GM12878 (cell line): ENCODE results near the gene CAMTA1. TPM values are rescaled to one million over a fixed set of nuclear protein-coding genes. Genes with fewer than 3 reads are reported as not detected.

Experiments
- ATAC-seq: fragments of 200-7000 bp; cut with Tn5 transposase; 3 replicates; pipeline ENCODE4 v1.9.1; 2020; ENCODE audit warnings: mild to moderate bottlenecking, moderate library complexity
- BruUV-seq: library from RNA; stranded (reverse); fragments of 400-500 nt; replicated peaks from 2 replicates; lab custom pipeline; 2021; lab: Mats Ljungman, UMichigan
- CTCF ChIA-PET: fragments of 300-600 bp; sonication (Branson Sonifier 250); formaldehyde crosslinking; extraction: SDS; loops from one replicate; lab custom pipeline; 2021; ENCODE audit warnings: inconsistent platforms; lab: Yijun Ruan, JAX
- POLR2A ChIA-PET: fragments of 350-600 bp; formaldehyde crosslinking; extraction: SDS; loops from one replicate; lab custom pipeline; 2021; ENCODE audit warnings: inconsistent platforms; lab: Charles Lee
- RAD21 ChIA-PET: fragments of 300-600 bp; sonication (Branson Sonifier 250); formaldehyde crosslinking; loops from one replicate; lab custom pipeline; 2023; ENCODE audit warnings: antibody characterized with exemption; ENCODE audit not compliant: unreplicated experiment; lab: Charles Lee
- SMC1A ChIA-PET: fragments of 300-600 bp; sonication (Branson Sonifier 250); formaldehyde crosslinking; loops from one replicate; lab custom pipeline; 2023; ENCODE audit not compliant: unreplicated experiment, uncharacterized antibody; lab: Charles Lee
- DNase-seq: peaks from one replicate; pipeline ENCODE4 v3.0.0-alpha.2; 2011; ENCODE audit warnings: low read depth, low spot score
- FAIRE-seq: peaks from 3 replicates; lab custom pipeline; 2011; peaks lifted over from hg19 to GRCh38; lab: Jason Lieb, UNC
- H2AFZ ChIP-seq: 2 replicates; pipeline ENCODE4 v1.6.0; 2011; ENCODE audit warnings: low read depth, low read length, control low read depth; ENCODE audit not compliant: control insufficient read depth
- H3K27ac ChIP-seq: 2 replicates; pipeline ENCODE4 v1.5.1; 2011; ENCODE audit warnings: control low read depth; ENCODE audit not compliant: control insufficient read depth, insufficient read depth
- H3K27me3 ChIP-seq, 2 experiments: replicated peaks in 1 of 2; 2 replicates each; pipeline versions ENCODE4 v1.6.0 to v1.6.1; 2011; ENCODE audit warnings: low read length in 1 of 2; ENCODE audit not compliant: control insufficient read depth in 2 of 2, insufficient read depth in 2 of 2
- H3K36me3 ChIP-seq, 2 experiments: 2 replicates each; pipeline ENCODE4 v1.5.1; 2011; ENCODE audit warnings: low read length in 1 of 2; ENCODE audit not compliant: control insufficient read depth in 2 of 2, insufficient read depth in 2 of 2
- H3K4me1 ChIP-seq: 2 replicates; pipeline ENCODE4 v1.6.1; 2011; ENCODE audit warnings: mild to moderate bottlenecking, low read length, moderate library complexity, mixed read lengths; ENCODE audit not compliant: control insufficient read depth, insufficient read depth
- H3K4me2 ChIP-seq: 2 replicates; pipeline ENCODE4 v1.6.0; 2011; ENCODE audit warnings: control low read depth; ENCODE audit not compliant: control insufficient read depth, insufficient read depth
- H3K4me3 ChIP-seq: fragments of 200-600 bp; sonication (generic); 2 replicates; pipeline ENCODE4 v1.5.1; 2016
- H3K79me2 ChIP-seq: 2 replicates; pipeline ENCODE4 v1.6.0; 2011; ENCODE audit warnings: low read length; ENCODE audit not compliant: control insufficient read depth, insufficient read depth
- H3K9ac ChIP-seq: 2 replicates; pipeline ENCODE4 v1.8.0; 2011; ENCODE audit warnings: low read length, control low read depth, mixed read lengths; ENCODE audit not compliant: control insufficient read depth, insufficient read depth
- H3K9me3 ChIP-seq: replicated peaks from 3 replicates; pipeline ENCODE4 v1.5.1; 2011; ENCODE audit warnings: mild to moderate bottlenecking, low read length; ENCODE audit not compliant: control insufficient read depth, insufficient read depth
- H4K20me1 ChIP-seq: 2 replicates; pipeline ENCODE4 v1.6.0; 2011; ENCODE audit not compliant: control insufficient read depth, insufficient read depth
- CTCF ChIP-seq, 3 experiments: IDR thresholded peaks in 2 of 3; conservative IDR thresholded peaks in 1 of 3; 2 replicates each; pipeline ENCODE4 v1.5.1; 2011; ENCODE audit warnings: low read depth in 3 of 3, low read length in 3 of 3, mild to moderate bottlenecking in 3 of 3, control low read depth in 2 of 3, moderate library complexity in 2 of 3, inconsistent platforms in 1 of 3, mixed read lengths in 1 of 3; ENCODE audit not compliant: control insufficient read depth in 2 of 3, insufficient read depth in 1 of 3; ENCODE audit errors: extremely low read depth in 1 of 3
- FOXK2 ChIP-seq: fragments of 450-650 bp; IDR thresholded peaks from 2 replicates; pipeline ENCODE4 v1.6.1; 2017; ENCODE audit warnings: mild to moderate bottlenecking, moderate library complexity
- IRF4 ChIP-seq: IDR thresholded peaks from 2 replicates; pipeline ENCODE4 v1.6.1; 2011; ENCODE audit warnings: low read depth, low read length
- MAX ChIP-seq: IDR thresholded peaks from 2 replicates; pipeline ENCODE4 v1.6.1; 2012; ENCODE audit warnings: low read depth, low read length, improper control_type of control experiment
- REST ChIP-seq: IDR thresholded peaks from 2 replicates; pipeline ENCODE4 v1.6.1; 2012; ENCODE audit warnings: mild to moderate bottlenecking, low read depth, low read length
- SREBF2 ChIP-seq: IDR thresholded peaks from 2 replicates; pipeline ENCODE4 v1.6.1; 2012; ENCODE audit warnings: mild to moderate bottlenecking, low read length
- SUPT20H ChIP-seq: IDR thresholded peaks from 2 replicates; pipeline ENCODE4 v1.6.1; 2011; ENCODE audit warnings: low read depth, mild to moderate bottlenecking, low read length, moderate library complexity, borderline replicate concordance; ENCODE audit not compliant: control insufficient read depth
- WGBS: methylation state at CpG from one replicate; pipeline ENCODE4 v1.1.6; 2016; ENCODE audit warnings: low lambda C conversion rate; ENCODE audit not compliant: insufficient replicate concordance, insufficient coverage; ENCODE audit errors: missing lambda C conversion rate; 5-methylcytosine and 5-hydroxymethylcytosine counted together
- in situ Hi-C: fragments of 300-500 bp; cut with MboI; formaldehyde crosslinking; loops from 9 replicates; pipeline ENCODE4 v1.14.3; 2018; ENCODE audit warnings: mixed read lengths
- intact Hi-C: fragments of 100-400 bp; cut with micrococcal nuclease; formaldehyde crosslinking; loops from one replicate; pipeline ENCODE4 v1.14.2; 2022; ENCODE audit not compliant: unreplicated experiment
- polyA plus RNA-seq, 11 experiments: library from polyadenylated mRNA; depleted of rRNA in 4 of 11; unstranded in 6 of 11; stranded (reverse) in 5 of 11; fragments of >200 nt; fragmentation: Nextera tagmentation in 4 of 11; fragmentation: Illumina TruSeq in 1 of 11; extraction: Ambion mirVana in 4 of 11; extraction: Trizol in 1 of 11; gene quantifications; 1 replicate in 1 of 11; 2 replicates in 10 of 11; pipeline versions ENCODE4 v1.2.1 to v1.2.3, GENCODE V29; 2011 to 2016; ENCODE audit warnings: inconsistent platforms in 2 of 11, missing spikeins in 2 of 11, low read depth in 1 of 11
- total RNA-seq, 4 experiments: library from RNA; depleted of rRNA in 3 of 4; stranded (reverse); fragments of >200 nt in 3 of 4; fragmentation: Illumina TruSeq in 1 of 4; extraction: Trizol in 1 of 4; gene quantifications; 2 replicates each; pipeline versions ENCODE4 v1.2.1 to v1.2.3, GENCODE V29; 2013 to 2021

Gene CAMTA1
- total and polyA plus RNA-seq, 10 of the 15 experiments (the other 5 are each of a cell fraction or from before 2014, with no cell fraction given): 37.7 to 148 (median 76.4) TPM

- POLR2A ChIA-PET: no interaction called here
- H3K4me3 ChIP-seq: no peak overlapping the region
- SMC1A ChIA-PET: interaction anchor here (0.8 kb wide), 1 partner anchor 385 kb away, joined by 3 read pairs; no protein-coding TSS in a partner anchor
- no peak for FAIRE-seq
- TF ChIP-seq IRF4: no peak
- TF ChIP-seq REST: no peak
- no peak for TF ChIP-seq MAX
- TF ChIP-seq FOXK2: no peak
- no peak for TF ChIP-seq SUPT20H
- TF ChIP-seq CTCF (IDR thresholded peaks at IDR 0.05 in 2 of 3, conservative IDR thresholded peaks at IDR 0.05 in 1 of 3; ENCODE audit: control insufficient read depth in 2 of 3, extremely low read depth in 1 of 3, insufficient read depth in 1 of 3, low read depth in 3 of 3, low read length in 3 of 3): no peak
- TF ChIP-seq SREBF2: no peak
- TF ChIP-seq, all 136 proteins: peak for 0
- Histone ChIP-seq H3K9ac (no peak overlapping the region), H3K27ac (no peak overlapping the region), H3K4me2 (no peak overlapping the region), H3K9me3 (no peaks in the 10 kb centered on the region), H3K4me1 (no peaks in the 10 kb centered on the region), H3K36me3 (no peaks in the 10 kb centered on the region), H2AFZ (no peak overlapping the region), H3K79me2 (no peaks in the 10 kb centered on the region), H3K27me3 (no peaks in the 10 kb centered on the region; a peak in 2 of 4 replicates), H4K20me1 (no peaks in the 10 kb centered on the region)
- BruUV-seq: no TSS peak
- DNase-seq (no peak), ATAC-seq (no peak)
- ChIA-PET RAD21 (no interaction called here), CTCF (no interaction called here)
- intact Hi-C loops: no loop called here
- in situ Hi-C loops: no loop called here
- WGBS: 23% methylated on average over 11 of the region's 11 CpGs
These were observed 440.7 kb downstream of the CAMTA1 start for GRCh38 chr1:7225711-7226505.
